Hematopoietic multipotent progenitor cell treated with erythropoietin and hydrocortisone succinate and interleukin-3 and kit ligand, for 8 days (in vitro differentiated cells): ENCODE results near the gene HPCA.

Experiments used
- DNase-seq: peaks from one replicate; pipeline ENCODE4 v3.0.0-alpha.2; 2015

The HPCA gene

DNA sequence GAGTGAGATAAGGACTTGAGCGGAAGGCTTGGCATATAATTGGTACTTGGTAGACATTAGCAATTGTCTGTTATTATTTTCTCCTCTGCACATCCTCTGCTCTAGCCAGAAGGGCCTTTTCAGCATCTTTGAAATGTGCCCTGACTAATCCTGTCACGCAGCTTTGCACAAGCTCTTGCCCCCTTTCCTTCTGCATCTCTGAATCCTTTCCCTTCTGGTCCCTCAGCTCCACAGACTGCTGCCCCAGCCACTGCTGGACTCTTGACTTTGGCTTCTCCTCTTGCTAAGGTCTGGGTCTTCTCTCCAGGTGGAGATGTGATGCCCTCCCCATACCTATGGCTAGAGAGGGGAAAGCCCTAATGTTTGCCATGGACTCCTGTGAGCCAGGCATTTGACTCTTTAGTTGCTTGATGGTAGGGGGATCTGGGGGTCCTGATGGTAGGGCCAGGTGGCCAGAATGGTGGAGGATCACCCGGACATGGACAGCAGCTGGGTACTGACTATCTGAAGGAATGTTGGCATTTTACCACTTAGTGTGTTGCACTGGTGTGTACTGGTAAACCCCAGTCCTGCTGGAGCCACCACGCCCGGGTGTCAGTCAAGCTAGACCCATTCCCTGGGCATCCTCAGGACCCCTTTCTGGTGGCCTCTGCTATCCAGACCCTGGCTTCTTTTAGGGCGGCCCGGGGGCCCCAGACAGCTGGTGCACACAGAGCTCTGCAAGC lies 4.4 kb downstream of the HPCA start:
- DNase-seq, result no peak

DNA sequence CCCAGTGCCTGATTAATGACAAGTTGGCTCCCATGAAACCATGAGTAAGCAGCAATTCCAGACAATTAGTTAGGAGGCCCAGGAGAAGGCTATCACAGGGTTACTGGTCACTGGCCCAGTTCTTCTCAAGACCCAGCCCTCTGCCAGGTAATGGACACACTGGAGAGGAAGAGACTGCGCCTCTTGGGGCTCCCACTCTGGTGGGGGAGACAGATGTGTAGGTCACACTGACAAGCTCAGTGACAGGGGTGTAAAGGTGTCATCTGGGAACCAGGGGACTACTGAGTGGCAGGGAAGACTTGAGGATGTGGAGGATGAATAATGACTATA lies 4.9 kb downstream of the HPCA start:
- no peak for DNase-seq

DNA sequence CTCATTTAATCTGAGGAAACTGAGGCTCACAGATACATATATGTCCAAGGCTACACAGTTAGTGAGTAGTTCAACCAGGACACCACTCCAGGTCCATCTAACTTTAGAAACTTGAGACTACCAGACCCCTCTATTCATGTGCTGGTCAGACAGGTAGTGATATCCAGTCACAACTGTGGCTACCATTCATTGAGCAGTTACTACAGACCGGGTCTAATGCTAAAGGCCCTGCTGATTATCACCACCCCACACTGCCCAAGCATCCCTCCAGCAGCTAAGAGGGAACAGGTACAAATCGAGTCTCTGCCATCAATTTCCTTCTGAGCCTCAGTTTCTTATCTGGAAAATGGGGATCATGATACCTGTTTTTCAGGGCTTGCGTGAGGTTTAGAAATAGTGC lies 5.3 kb downstream of the HPCA start:
- no peak for DNase-seq

DNA sequence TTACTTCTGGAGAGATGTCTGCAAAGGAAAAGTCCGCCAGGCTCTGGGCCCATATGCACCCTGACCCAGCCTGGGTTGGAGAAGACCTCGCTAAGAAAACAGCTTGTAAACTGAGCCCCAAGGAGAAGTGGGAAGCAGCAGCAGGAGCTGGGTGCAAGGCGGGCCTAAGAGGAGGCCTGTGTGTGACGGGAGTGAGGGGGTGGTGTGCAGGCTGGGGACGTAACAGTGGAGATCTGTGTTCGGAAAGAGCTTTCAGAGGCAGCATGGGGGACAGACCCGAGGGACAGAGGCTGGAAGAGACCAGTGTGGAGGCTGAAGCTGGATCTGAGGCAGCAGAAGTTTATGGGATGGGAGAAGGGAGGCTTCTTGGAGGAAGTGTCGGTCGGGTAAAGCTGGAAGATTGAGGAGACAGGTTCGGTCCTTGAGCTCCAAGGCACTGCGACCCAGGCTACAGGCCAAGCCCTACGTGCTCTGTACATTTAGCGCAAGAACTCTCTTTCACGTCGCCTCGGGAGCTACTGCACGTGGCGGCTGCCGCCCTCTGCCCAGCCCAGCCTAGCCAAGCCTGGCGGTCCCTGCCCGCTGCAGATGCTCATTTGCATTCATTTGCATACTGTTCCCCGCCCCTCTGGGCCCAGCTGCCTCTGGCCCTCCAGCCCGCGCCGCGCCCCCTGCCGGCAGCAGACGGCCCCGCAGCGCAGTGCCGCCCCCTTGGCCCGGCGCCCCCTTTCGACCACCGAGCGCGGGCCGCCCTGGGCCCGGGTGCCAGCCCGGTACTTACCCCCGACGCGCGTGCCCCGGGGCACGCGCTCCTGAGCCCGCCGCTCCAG lies 6.3 kb downstream of the HPCA start:
- DNase-seq, result no peak

DNA sequence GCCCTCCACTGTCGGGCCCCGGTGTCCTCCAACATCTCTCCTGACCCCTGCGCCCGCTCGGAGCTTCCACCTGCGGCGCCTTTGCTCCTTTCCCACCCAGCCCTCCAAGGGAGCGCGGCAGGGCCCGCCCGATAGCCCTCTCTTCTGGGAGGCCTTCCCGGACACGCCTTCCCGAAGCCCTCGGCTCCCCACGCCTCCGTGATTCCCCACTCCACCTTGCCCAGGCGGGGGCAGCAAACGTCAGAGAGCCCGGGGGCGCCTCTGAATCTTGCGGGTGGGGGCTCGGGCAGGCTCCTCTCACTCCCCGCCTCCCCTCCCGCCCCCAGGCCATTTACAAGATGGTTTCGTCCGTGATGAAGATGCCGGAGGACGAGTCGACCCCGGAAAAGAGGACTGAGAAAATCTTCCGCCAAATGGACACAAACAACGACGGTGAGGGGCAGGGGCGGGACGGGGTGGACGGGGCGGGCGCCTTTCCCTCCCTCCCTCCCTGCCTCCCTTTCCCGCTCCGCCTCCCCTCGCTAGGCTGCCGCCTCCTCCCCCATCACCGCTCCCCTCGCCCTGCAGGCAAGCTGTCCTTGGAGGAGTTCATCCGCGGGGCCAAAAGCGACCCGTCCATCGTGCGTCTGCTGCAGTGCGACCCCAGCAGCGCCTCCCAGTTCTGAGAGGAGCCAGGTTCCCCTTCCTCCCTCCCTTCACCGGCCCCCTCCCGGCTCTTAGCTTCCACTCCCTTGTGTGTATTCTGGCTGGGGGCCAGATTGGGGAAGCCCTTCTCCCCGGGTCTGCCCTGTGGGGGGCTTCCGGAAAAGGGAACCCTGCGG lies 7.1 kb downstream of the HPCA start:
- DNase-seq, result no peak

DNA sequence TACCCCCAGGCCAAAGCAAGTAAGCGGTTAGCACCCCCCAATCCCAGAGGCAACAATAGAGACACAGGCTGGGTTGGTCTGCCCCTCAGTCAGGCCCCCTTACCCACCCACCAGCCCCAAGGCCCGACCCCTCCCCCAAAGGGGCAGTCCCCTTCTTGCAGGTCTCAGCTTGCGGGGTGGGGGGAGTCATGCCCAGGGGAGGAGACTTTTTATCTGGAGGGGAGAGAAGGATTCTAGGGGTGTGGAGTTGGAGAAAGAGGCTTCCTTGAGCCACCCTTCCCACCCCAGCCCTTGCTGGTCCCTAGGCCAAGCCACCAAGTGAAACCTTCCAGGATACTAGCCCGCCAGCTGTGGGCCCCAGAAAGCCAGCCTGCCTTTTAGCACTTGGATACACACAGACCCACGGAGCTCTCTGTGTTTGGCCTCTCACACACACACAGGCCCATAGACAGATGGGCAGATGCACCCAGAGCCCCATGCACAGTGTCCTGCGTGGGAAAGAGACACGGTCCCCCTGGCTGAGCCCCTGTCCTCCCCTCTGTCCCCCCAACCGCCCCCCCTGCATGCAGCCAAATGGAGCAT lies 7.8 kb downstream of the HPCA start:
- DNase-seq, result no peak

DNA sequence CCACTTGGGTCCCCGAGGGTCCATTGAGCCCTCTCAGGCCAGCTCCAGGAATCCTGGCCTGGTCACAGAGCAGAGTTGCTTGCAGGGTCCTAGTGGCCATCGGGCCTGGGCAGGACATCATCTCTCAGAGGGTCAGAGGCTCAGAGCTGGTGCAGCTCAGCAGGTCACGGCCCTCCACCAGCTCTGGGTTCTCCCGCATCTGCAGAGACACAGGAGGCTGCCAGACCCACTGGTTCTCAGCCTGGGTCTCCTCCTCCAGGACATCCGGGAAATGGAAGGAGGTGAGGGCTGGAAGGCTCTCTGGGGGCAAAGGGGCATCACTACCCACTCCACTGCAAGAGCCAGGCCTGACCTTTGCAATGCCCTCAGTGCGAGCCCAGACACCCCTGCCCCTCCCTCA lies 8.4 kb downstream of the HPCA start:
- DNase-seq, result no peak

DNA sequence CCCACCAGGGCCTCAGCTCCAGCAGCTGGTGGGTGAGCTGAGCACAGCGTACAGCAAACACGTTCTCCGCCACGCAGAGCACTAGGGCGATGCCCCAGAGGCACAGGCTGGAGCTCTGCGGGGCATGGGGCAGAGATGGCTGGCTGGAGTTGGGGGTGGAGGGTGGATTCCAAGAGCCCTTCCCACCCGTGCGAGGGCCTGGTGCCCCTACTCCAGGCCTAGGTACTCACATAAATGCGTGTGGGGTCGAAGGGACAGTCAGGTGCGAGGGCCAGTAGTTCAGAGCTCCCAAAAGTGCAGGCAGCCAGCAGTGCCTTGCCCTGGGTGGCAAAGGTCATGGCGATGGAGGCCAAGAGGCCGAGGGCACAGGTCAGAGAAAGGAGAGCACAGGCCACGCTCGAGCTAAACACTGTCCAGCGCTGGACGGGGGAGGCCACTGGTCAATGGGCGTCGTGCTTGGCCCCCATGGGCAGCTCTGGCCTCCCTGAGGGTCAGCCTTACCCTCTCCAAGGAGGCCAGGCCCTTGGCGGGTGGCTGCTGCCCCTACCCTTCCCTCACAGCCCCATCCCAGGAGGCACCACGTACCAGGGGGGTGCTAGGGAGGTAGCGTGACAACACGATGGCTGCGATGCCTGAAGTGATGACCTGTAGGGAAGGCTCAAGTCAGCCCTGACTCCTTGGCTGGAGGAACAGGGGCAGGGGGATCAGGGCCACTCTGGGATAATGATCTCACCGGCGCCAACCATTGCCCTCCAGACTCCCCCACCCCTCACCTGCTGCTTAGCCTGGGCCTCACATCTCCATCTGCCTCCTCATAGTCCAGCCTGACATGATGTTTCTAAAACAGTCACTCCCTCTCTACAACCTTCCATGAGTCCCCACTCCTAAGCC lies 9.3 kb downstream of the HPCA start:
- no peak for DNase-seq

DNA sequence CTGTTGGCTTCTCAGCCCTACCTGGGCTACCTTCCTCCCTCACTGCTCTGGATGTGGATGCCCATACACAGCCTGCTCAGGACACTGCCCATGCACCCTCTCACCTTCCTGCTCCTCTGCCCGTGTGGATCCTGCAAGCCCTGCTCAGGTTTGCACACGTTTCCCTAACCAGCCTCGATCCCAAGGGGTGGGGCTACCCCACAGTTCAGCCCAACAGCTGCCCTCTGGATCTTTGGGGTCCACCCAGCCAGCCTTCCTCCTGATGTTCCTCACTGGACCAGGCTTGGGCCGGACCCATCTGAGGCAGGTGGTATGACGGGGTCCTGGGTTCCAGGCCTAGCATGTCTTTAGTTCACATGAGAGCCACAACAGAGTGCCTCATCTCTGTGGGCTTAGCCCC lies 10.2 kb downstream of the HPCA start:
- no peak for DNase-seq

DNA sequence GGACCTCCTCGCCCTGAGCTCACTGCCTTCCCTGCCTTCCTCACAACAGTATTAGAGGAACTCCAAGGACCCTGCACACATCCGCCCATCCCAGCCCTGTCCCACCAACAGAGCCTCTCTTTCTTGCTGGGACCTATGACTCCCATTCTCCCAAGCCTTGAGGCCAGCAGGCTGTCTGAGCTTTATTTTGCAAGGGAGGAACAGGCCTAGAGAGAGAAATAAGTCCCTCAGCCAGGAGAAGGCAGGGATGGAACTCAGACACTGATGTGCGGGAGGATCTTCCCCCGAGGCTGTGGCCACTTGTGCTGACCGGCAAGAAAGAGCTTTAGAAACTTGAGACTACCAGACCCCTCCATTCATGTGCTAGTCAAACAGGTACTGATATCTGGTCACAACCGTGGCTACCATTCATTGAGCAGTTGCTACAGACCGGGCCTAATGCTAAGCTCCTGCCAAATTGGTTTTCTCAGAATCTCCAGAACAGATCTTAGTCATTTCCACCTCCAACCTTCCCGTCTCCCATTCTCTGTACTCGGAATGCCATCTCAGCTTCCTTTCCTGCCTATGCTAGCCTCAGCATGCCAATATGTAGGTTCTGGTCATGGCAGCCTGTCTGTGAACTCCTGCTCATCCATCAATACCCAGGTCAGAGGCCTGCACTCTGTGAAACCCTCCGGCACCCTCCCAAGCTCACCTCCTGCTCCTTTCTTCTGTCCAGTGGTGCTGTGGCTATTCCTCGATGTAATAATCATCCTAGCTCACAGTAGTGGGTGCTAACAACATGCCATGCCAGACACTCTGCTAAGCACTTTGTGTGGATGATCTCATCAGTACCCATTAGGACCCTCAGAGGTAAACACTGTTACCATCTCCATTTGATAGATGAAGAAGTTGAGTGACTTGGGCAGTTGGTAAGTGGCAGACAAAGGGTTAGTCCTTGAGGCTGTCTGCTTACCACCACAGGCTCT lies 11.1 kb downstream of the HPCA start:
- DNase-seq, result no peak

DNA sequence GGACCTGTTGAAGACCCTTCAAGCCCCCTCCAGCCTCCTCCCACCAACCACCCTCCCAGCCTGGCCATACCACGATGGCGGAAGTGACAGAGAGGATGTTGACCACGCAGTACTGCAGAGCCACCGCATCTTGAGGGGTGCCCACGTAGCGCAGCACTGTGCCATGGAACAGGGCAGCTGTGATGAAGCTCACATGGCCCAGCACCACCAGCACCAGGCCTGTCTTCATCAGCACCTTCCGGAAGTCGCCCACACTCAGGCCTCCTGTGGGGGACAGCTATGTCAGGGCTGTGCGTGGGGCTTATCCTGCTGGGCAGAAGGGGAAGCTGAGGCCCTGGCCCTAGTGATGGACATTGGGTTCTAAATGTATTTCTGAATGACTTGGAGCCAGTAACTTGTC lies 11.8 kb downstream of the HPCA start:
- no peak for DNase-seq

DNA sequence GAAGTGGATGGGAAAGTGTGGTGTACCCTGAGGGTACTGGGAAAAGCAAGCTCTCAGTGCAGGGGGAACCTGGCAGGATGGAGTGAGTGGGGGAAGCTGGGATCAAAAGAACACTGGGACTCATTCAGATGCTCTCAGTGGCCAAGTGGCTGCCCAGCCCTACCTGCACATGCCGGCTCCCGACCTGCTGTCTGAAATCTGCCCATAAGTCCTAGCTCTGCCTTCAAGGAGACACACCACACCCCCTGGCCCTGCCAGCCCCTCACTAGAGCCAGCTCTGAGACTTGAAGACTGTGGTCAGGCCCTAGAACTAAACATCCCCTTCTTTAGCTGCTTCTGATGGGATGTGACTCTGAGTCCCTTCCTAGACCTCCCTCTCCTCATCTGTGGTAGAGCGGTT lies 12.7 kb downstream of the HPCA start:
- no peak for DNase-seq

DNA sequence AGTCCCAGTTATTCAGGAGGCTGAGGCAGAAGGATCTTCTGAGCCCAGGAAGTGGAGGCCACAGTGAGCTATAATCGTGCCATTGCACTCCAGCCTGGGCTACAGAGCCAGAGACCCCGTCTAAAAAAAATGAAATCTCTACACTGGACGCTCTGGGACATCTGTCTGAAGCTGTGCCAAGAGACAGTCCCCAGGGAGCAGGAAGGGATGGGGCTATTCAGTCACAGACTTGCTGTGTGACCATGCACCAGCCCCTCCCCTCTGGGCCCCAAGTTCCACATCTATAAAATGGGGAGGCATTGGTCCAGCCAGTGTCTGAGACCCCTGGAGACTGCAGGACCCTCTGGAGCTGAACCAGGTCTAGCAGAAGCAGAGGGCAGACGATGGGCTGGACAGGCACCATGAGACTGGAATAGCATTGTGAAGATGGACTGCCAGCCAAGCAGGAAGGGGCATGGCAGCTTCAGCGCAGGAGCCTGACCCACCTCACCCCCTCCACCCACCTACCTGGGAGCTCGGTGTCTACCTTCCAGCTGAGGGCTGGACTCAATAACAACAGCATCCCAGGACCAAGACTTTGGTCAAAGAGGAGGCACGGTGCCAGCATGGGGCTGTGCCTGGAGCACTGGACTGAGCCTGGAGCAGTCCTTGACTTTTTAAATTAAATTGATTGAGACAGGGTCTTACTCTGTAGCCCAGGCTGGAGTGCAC lies 13.4 kb downstream of the HPCA start:
- DNase-seq, result no peak

DNA sequence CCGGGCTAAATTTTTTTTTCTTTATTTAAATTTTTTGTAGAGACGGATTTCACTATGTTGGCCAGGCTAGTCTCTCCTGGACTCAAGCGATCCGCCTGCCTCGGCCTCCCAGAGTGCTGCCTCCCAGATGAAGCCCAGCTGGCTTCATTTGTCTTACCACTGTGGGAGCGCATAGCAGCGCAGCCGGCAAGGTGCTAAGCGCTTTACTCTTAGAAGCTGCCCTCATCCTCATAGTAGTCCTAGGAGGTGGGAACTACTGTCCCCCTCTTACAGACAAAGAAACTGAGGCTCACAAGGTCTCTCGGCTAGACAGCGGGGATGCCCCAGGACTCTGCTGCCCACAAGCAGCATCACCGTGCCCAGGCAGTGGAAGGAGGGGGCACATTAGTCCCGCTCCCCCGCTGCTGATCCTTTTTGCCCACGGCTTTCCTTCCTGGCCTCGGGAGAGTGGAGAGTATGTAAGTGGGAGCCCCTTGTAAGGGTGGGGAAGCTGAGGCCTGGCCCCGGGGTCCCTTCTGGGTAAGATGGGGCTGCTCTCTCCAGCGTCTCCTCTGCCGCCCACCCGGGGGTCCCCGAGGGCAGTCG lies 14.2 kb downstream of the HPCA start:
- DNase-seq, result no peak

DNA sequence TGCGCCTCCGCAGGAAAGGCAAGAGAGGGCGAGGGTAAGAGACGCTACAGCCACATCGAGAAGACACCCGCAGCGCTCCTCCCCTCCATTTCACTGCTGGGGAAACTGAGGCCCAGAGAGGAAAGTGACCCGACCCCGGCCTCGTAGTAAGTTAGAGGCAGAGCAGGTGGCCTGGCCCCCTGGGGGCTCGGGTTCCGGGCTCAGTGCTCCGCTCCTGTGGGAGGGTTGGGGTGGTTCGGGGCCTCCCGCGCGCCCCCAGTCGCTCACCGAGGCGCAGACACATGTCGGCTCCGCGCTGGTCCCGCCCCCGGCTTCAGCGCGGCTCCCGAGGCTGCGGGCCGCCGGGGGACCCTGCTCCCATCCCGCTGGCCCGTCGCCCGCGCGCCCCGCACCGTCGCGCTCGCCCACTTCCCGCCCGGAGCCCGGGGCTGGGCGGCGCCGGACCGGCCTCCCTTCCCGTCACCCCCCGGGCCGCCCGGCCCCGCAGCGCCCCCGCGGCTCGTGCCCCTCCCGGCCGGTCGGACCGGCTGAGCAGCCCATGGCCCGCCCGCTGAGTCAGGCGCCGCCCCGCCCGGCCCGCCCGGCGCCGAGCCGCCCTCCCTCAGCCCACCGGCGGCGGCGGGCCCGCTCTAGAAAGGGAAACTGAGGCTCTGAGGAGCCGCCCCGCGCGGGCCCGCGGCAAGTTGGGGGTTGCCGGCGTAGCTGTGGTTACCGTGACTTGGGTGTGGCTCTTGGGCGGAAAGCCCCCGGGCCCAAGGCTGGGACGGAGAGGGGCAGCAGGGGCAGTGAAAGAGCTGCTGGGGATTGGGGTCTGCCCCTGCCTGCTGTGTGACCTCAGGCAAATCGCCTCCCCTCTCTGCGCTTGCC lies 14.9 kb downstream of the HPCA start, which contains the start of gene TMEM54:
Gene TMEM54 (minus strand): TSS at position 434 of the 867 bp plus-strand sequence. CDS start 151 bp downstream, at position 283.
- DNase-seq, result no peak

DNA sequence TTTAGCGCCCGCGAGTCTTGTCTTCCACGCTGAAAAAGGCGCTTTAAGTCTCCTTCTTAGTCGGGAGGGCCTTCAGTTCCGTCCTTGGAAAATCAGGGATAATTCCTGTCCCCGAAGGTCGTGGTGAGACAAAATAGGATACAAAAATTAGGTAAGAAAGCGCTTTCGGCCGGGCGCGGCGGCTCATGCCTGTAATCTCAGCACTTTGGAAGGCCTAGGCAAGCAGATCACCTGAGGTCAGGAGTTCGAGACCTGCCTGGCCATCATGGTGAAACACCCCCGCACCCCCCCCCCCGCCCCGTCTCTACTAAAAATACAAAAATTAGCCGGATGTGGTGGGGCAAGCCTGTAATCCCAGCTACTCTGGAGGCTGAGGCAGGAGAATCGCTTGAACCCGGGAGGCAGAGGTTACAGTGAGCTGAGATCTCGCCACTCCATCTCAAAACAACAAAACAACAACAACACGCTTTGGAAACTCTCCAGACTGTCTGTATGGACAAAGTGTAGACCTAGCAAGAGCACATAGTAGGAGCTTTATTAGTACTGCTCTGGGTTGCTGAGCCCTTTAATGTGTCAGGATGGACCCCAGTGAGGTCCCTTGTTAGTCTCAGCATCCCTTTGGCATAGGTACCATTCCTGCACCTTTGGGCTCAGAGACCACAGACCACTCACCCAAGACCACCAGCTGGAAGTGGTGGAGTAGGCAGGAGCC lies 15.7 kb downstream of the HPCA start:
- DNase-seq, result no peak

DNA sequence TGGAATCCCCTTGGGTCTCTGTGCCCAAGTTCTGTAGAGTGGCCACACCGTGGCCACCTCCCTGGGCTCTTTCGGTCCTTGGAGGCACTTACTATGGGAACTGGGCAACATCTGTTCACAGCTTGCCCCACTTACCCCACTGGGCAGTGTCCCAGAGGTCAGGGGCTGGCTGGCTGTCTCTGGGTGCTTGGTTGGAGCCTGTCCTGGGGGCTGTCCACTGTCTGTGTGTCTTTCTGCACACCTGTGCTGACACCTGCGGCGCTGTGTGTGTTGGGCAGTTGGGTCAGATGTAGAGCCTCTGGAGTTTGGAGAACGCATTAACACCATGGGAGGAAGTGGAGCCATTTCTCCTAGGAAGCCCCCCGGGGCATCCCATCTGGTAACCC lies 16.2 kb downstream of the HPCA start:
- no peak for DNase-seq
